H9 (cell line): Measurements from ENCODE around the gene RANBP17. TPM values are rescaled to one million over a fixed set of nuclear protein-coding genes. Genes with fewer than 3 reads are reported as not detected.

Experiments used
- DNase-seq: peaks from one replicate; pipeline ENCODE4 v3.0.0-alpha.2; 2017
- H2AFZ ChIP-seq: one replicate; pipeline ENCODE4 v1.6.1; 2013; ENCODE audit warnings: mild to moderate bottlenecking, low read length, control low read depth, moderate library complexity
- H2AK5ac ChIP-seq: 2 replicates; pipeline ENCODE4 v1.6.1; 2013; ENCODE audit warnings: low read length, control low read depth, mixed read lengths; ENCODE audit not compliant: insufficient read length
- H2BK120ac ChIP-seq: one replicate; pipeline ENCODE4 v1.6.1; 2013; ENCODE audit warnings: low read depth, mild to moderate bottlenecking, low read length, control low read depth, inconsistent platforms; ENCODE audit not compliant: poor library complexity, severe bottlenecking
- H2BK12ac ChIP-seq: 2 replicates; pipeline ENCODE4 v1.6.1; 2013; ENCODE audit warnings: low read length, control low read depth, mixed read lengths, low read depth; ENCODE audit not compliant: insufficient read length
- H2BK15ac ChIP-seq: 2 replicates; pipeline ENCODE4 v1.6.1; 2013; ENCODE audit warnings: low read depth, low read length, control low read depth
- H2BK20ac ChIP-seq: one replicate; pipeline ENCODE4 v1.6.1; 2013; ENCODE audit warnings: low read depth, mild to moderate bottlenecking, low read length, control low read depth, inconsistent platforms; ENCODE audit not compliant: poor library complexity, severe bottlenecking
- H2BK5ac ChIP-seq: 2 replicates; pipeline ENCODE4 v1.6.1; 2013; ENCODE audit warnings: low read length, control low read depth, mixed read lengths; ENCODE audit not compliant: insufficient read length
- H3K14ac ChIP-seq: 2 replicates; pipeline ENCODE4 v1.6.1; 2013; ENCODE audit warnings: low read length, control low read depth; ENCODE audit not compliant: insufficient read depth
- H3K18ac ChIP-seq: 2 replicates; pipeline ENCODE4 v1.6.1; 2013; ENCODE audit warnings: low read depth, mild to moderate bottlenecking, mixed read lengths, low read length, control low read depth; ENCODE audit not compliant: insufficient read length
- H3K23ac ChIP-seq: 2 replicates; pipeline ENCODE4 v1.6.1; 2013; ENCODE audit warnings: low read length, control low read depth, mixed read lengths, low read depth; ENCODE audit not compliant: insufficient read length
- H3K23me2 ChIP-seq: 2 replicates; pipeline ENCODE4 v1.6.1; 2013; ENCODE audit warnings: low read depth, mild to moderate bottlenecking, mixed read lengths, low read length, control low read depth; ENCODE audit not compliant: insufficient read length, poor library complexity, severe bottlenecking
- H3K27ac ChIP-seq: 2 replicates; pipeline ENCODE4 v1.5.1; 2013; ENCODE audit warnings: low read length, control low read depth, mixed read lengths, low read depth; ENCODE audit not compliant: insufficient read length
- H3K27me3 ChIP-seq: 2 replicates; pipeline ENCODE4 v1.6.1; 2013; ENCODE audit warnings: low read length, control low read depth, inconsistent platforms; ENCODE audit not compliant: insufficient read depth
- H3K4ac ChIP-seq: 2 replicates; pipeline ENCODE4 v1.6.1; 2013; ENCODE audit warnings: low read depth, mild to moderate bottlenecking, control low read depth, inconsistent platforms, low read length, moderate library complexity
- H3K4me1 ChIP-seq: 2 replicates; pipeline ENCODE4 v1.6.1; 2013; ENCODE audit warnings: low read length, control low read depth, inconsistent platforms; ENCODE audit not compliant: insufficient read depth
- H3K4me2 ChIP-seq: 2 replicates; pipeline ENCODE4 v1.6.1; 2013; ENCODE audit warnings: low read length, control low read depth, mixed read lengths; ENCODE audit not compliant: insufficient read length, insufficient read depth
- H3K56ac ChIP-seq: 2 replicates; pipeline ENCODE4 v1.6.1; 2013; ENCODE audit warnings: low read depth, mild to moderate bottlenecking, mixed read lengths, low read length, control low read depth; ENCODE audit not compliant: insufficient read length
- H3K79me1 ChIP-seq: 2 replicates; pipeline ENCODE4 v1.6.1; 2013; ENCODE audit warnings: low read depth, mild to moderate bottlenecking, moderate library complexity, low read length, control low read depth, inconsistent platforms; ENCODE audit not compliant: insufficient read depth, poor library complexity, severe bottlenecking
- H3K79me2 ChIP-seq: 2 replicates; pipeline ENCODE4 v1.6.1; 2013; ENCODE audit warnings: low read length, control low read depth, inconsistent platforms; ENCODE audit not compliant: insufficient read depth
- H3K9ac ChIP-seq: 2 replicates; pipeline ENCODE4 v1.6.1; 2013; ENCODE audit warnings: low read length, control low read depth, mixed read lengths; ENCODE audit not compliant: insufficient read length; ENCODE audit errors: extremely low read depth
- H3K9me3 ChIP-seq: one replicate; pipeline ENCODE4 v1.6.1; 2013; ENCODE audit warnings: low read depth, low read length, inconsistent platforms; ENCODE audit not compliant: control insufficient read depth
- H3T11ph ChIP-seq: one replicate; pipeline ENCODE4 v1.6.1; 2013; ENCODE audit warnings: mild to moderate bottlenecking, low read length, control low read depth, inconsistent platforms
- H4K20me1 ChIP-seq: one replicate; pipeline ENCODE4 v1.6.1; 2013; ENCODE audit not compliant: control insufficient read depth, insufficient read length, insufficient read depth
- H4K5ac ChIP-seq: 2 replicates; pipeline ENCODE4 v1.6.1; 2013; ENCODE audit warnings: low read depth, mild to moderate bottlenecking, mixed read lengths, low read length, control low read depth; ENCODE audit not compliant: insufficient read length
- H4K8ac ChIP-seq: replicated peaks from 2 replicates; pipeline ENCODE4 v1.6.1; 2013; ENCODE audit warnings: low read length, control low read depth, mixed read lengths, low read depth; ENCODE audit not compliant: insufficient read length
- H4K91ac ChIP-seq: 2 replicates; pipeline ENCODE4 v1.6.1; 2013; ENCODE audit warnings: low read depth, mild to moderate bottlenecking, moderate library complexity, mixed read lengths, low read length, control low read depth; ENCODE audit not compliant: insufficient read length
- H3K27ac Mint-ChIP-seq, 3 experiments: 2 replicates in 2 of 3; 3 replicates in 1 of 3; pipeline ENCODE4 v1.8.0; 2020 to 2021; ENCODE audit warnings: mixed read lengths in 3 of 3, mild to moderate bottlenecking in 1 of 3, moderate library complexity in 1 of 3
- H3K27me3 Mint-ChIP-seq: 2 replicates; pipeline ENCODE4 v1.8.0; 2021; ENCODE audit warnings: low read depth, mild to moderate bottlenecking, moderate library complexity, mixed read lengths
- H3K36me3 Mint-ChIP-seq, 3 experiments: 2 replicates in 2 of 3; 3 replicates in 1 of 3; pipeline ENCODE4 v1.8.0; 2020 to 2021; ENCODE audit warnings: low read depth in 3 of 3, mixed read lengths in 3 of 3; ENCODE audit not compliant: insufficient read depth in 1 of 3
- H3K4me1 Mint-ChIP-seq, 2 experiments: 2 replicates each; pipeline ENCODE4 v1.8.0; 2020; ENCODE audit warnings: mixed read lengths in 2 of 2
- H3K4me3 Mint-ChIP-seq, 2 experiments: 2 replicates in 1 of 2; 3 replicates in 1 of 2; pipeline ENCODE4 v1.8.0; 2020 to 2021; ENCODE audit warnings: mild to moderate bottlenecking in 2 of 2, mixed read lengths in 2 of 2, moderate library complexity in 1 of 2
- H3K9me3 Mint-ChIP-seq, 2 experiments: 2 replicates in 1 of 2; 3 replicates in 1 of 2; pipeline ENCODE4 v1.8.0; 2020; ENCODE audit warnings: mild to moderate bottlenecking in 2 of 2, mixed read lengths in 2 of 2, moderate library complexity in 1 of 2
- total RNA-seq: library from RNA; stranded (reverse); gene quantifications from 2 replicates; pipeline ENCODE4 v1.2.1, GENCODE V29; 2021
- TF ChIP-seq, protein P1 (sequence below): fragments of 200-600 bp; sonication (generic); conservative IDR thresholded peaks from 3 replicates; pipeline ENCODE4 v1.8.0; 2021; ENCODE audit warnings: antibody characterized with exemption, mild to moderate bottlenecking

Gene RANBP17
- total RNA-seq, 1 experiment from 2014 or later, result 16.5 TPM

DNA sequence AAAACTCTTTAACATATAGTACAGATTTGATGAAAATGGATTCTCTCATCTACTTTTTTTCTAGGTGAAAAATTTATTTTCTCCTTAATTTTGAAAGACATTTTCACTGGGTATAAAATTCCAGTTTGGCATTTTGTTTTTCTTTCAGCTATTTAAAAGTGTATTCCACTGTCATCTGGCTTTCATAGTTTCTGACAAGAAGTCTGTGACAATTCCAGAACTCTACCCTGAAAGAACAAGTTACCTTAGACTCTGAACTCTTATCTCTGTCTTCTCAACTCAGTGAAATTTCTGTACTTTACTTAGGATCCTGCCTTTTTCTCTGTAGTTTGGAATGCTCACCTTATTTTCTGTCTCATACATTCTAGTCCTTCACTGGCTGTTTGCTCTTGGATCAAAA, 161.7 kb downstream of the RANBP17 start:
- Histone ChIP-seq H3K4ac (no peak overlapping the region), H4K91ac (no peak overlapping the region), H2BK12ac (no peak overlapping the region), H3K18ac (no peak overlapping the region), H3K9me3 (no peaks in the 10 kb centered on the region), H4K8ac (no peak overlapping the region), H3T11ph (no peak overlapping the region), H2AFZ (no peak overlapping the region), H4K5ac (no peak overlapping the region), H3K27me3 (no peaks in the 10 kb centered on the region), H3K23ac (no peak overlapping the region), H3K56ac (no peak overlapping the region), H4K20me1 (no peaks in the 10 kb centered on the region), H3K14ac (no peak overlapping the region), H2BK120ac (no peak overlapping the region), H3K79me2 (no peaks in the 10 kb centered on the region; the same call in 1 of the 2 replicates), H2AK5ac (no peak overlapping the region), H2BK15ac (no peak overlapping the region), H3K23me2 (no peaks in the 10 kb centered on the region), H3K79me1 (no peaks in the 10 kb centered on the region), H3K9ac (no peak overlapping the region), H2BK20ac (no peak overlapping the region), H2BK5ac (no peak overlapping the region), H3K4me2 (no peak overlapping the region), H3K4me1 (no peaks in the 10 kb centered on the region), H3K27ac (no peak overlapping the region)
- TF ChIP-seq, protein P1, sequence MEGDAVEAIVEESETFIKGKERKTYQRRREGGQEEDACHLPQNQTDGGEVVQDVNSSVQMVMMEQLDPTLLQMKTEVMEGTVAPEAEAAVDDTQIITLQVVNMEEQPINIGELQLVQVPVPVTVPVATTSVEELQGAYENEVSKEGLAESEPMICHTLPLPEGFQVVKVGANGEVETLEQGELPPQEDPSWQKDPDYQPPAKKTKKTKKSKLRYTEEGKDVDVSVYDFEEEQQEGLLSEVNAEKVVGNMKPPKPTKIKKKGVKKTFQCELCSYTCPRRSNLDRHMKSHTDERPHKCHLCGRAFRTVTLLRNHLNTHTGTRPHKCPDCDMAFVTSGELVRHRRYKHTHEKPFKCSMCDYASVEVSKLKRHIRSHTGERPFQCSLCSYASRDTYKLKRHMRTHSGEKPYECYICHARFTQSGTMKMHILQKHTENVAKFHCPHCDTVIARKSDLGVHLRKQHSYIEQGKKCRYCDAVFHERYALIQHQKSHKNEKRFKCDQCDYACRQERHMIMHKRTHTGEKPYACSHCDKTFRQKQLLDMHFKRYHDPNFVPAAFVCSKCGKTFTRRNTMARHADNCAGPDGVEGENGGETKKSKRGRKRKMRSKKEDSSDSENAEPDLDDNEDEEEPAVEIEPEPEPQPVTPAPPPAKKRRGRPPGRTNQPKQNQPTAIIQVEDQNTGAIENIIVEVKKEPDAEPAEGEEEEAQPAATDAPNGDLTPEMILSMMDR, result no peak
- H3K9me3 Mint-ChIP-seq, result peaks cover 12 to 25% of the 10 kb centered on the region in 2 experiments
- H3K4me3 Mint-ChIP-seq, result no peak overlapping the region
- H3K27ac Mint-ChIP-seq, result no peak overlapping the region
- H3K36me3 Mint-ChIP-seq, result peaks cover 17 to 23% (median 20%) of the 10 kb centered on the region in 3 experiments
- H3K4me1 Mint-ChIP-seq, result no peaks in the 10 kb centered on the region
- DNase-seq, result no peak
- H3K27me3 Mint-ChIP-seq, result no peaks in the 10 kb centered on the region
